Measurements from ENCODE around the gene C1orf185.
"Not testable (repeated sequence)": the region's sequence is repeated elsewhere in the genome, so short reads cannot be mapped to it uniquely, and the experiment has no call there.

The C1orf185 gene

GRCh38 chr1:51115714-51116404 is 13.8 kb downstream of the C1orf185 start:
- no peak overlapping the region for H3K4me2 ChIP-seq (ENCODE audit: low read length)
- no peaks in the 10 kb centered on the region for H3K79me2 ChIP-seq (ENCODE audit: low read length)
- no peaks in the 10 kb centered on the region for H3K4me1 ChIP-seq (ENCODE audit: low read length)
- no peak overlapping the region for H3K4me3 ChIP-seq (ENCODE audit: low read length)
- no peak overlapping the region for H3K9ac ChIP-seq (ENCODE audit: low read length)
- H3K9me3 ChIP-seq (ENCODE audit: insufficient read depth, low read length) = no peaks in the 10 kb centered on the region
- TF ChIP-seq EZH2phosphoT487 (IDR thresholded peaks at IDR 0.05; ENCODE audit: low read depth) (no peak), CTCF (IDR thresholded peaks at IDR 0.05; ENCODE audit: low read depth, low read length) (no peak)
- H3K27ac ChIP-seq (ENCODE audit: low read length) = no peak overlapping the region
- H3K27me3 ChIP-seq (ENCODE audit: low read depth, low read length) = no peaks in the 10 kb centered on the region
- no peaks in the 10 kb centered on the region for H4K20me1 ChIP-seq (ENCODE audit: insufficient read depth, low read length)
- H2AFZ ChIP-seq (ENCODE audit: low read depth, low read length) = no peak overlapping the region
- H3K36me3 ChIP-seq (replicated peaks; ENCODE audit: low read depth, low read length) = no peaks in the 10 kb centered on the region

GRCh38 chr1:51119331-51119730 is 17.3 kb downstream of the C1orf185 start:
- Histone ChIP-seq H3K4me2 (ENCODE audit: low read length) (no peak overlapping the region), H3K27me3 (ENCODE audit: low read depth, low read length) (no peaks in the 10 kb centered on the region), H3K79me2 (ENCODE audit: low read length) (no peaks in the 10 kb centered on the region), H3K9ac (ENCODE audit: low read length) (no peak overlapping the region), H3K4me3 (ENCODE audit: low read length) (no peak overlapping the region), H3K36me3 (replicated peaks; ENCODE audit: low read depth, low read length) (no peaks in the 10 kb centered on the region), H3K9me3 (ENCODE audit: insufficient read depth, low read length) (no peaks in the 10 kb centered on the region), H2AFZ (ENCODE audit: low read depth, low read length) (no peak overlapping the region), H3K4me1 (ENCODE audit: low read length) (no peaks in the 10 kb centered on the region), H4K20me1 (ENCODE audit: insufficient read depth, low read length) (no peaks in the 10 kb centered on the region), H3K27ac (ENCODE audit: low read length) (no peak overlapping the region)
- no peak for TF ChIP-seq EZH2phosphoT487 (IDR thresholded peaks at IDR 0.05; ENCODE audit: low read depth)
- TF ChIP-seq CTCF (IDR thresholded peaks at IDR 0.05; ENCODE audit: low read depth, low read length) = no peak

GRCh38 chr1:51120629-51121028 is 18.6 kb downstream of the C1orf185 start:
- Histone ChIP-seq H3K27ac (ENCODE audit: low read length) (no peak overlapping the region), H3K4me1 (ENCODE audit: low read length) (no peaks in the 10 kb centered on the region), H2AFZ (ENCODE audit: low read depth, low read length) (no peak overlapping the region), H3K9me3 (ENCODE audit: insufficient read depth, low read length) (no peaks in the 10 kb centered on the region), H3K27me3 (ENCODE audit: low read depth, low read length) (no peaks in the 10 kb centered on the region), H3K4me2 (ENCODE audit: low read length) (no peak overlapping the region), H3K36me3 (replicated peaks; ENCODE audit: low read depth, low read length) (no peaks in the 10 kb centered on the region), H3K79me2 (ENCODE audit: low read length) (no peaks in the 10 kb centered on the region), H3K4me3 (ENCODE audit: low read length) (no peak overlapping the region), H3K9ac (ENCODE audit: low read length) (no peak overlapping the region), H4K20me1 (ENCODE audit: insufficient read depth, low read length) (no peaks in the 10 kb centered on the region)
- no peak for TF ChIP-seq EZH2phosphoT487 (IDR thresholded peaks at IDR 0.05; ENCODE audit: low read depth)
- no peak for TF ChIP-seq CTCF (IDR thresholded peaks at IDR 0.05; ENCODE audit: low read depth, low read length)

- not testable (repeated sequence) for H3K79me2 ChIP-seq (ENCODE audit: low read length); H3K36me3 ChIP-seq (replicated peaks; ENCODE audit: low read depth, low read length); H3K4me2 ChIP-seq (ENCODE audit: low read length); H3K9me3 ChIP-seq (ENCODE audit: insufficient read depth, low read length); H4K20me1 ChIP-seq (ENCODE audit: insufficient read depth, low read length); H2AFZ ChIP-seq (ENCODE audit: low read depth, low read length); H3K27me3 ChIP-seq (ENCODE audit: low read depth, low read length); H3K9ac ChIP-seq (ENCODE audit: low read length); H3K27ac ChIP-seq (ENCODE audit: low read length); H3K4me3 ChIP-seq (ENCODE audit: low read length)
- H3K4me1 ChIP-seq (ENCODE audit: low read length) = peaks cover 12% of the 10 kb centered on the region
These were observed 25.1 kb downstream of the C1orf185 start for GRCh38 chr1:51127152-51127551.

Data from OCI-LY3 (cell line).